HCT116 (cell line): ENCODE measurements around the gene TMEM235. TPM values are rescaled to one million over a fixed set of nuclear protein-coding genes. Genes with fewer than 3 reads are reported as not detected.

Experiments used
- ATAC-seq: fragments of 200-7000 bp; cut with Tn5 transposase; 2 replicates; pipeline ENCODE4 v1.9.1; 2020; ENCODE audit warnings: mild to moderate bottlenecking, moderate library complexity
- BruUV-seq: library from RNA; stranded (reverse); fragments of 400-500 nt; replicated peaks from 2 replicates; lab custom pipeline; 2021; lab: Mats Ljungman, UMichigan
- CTCF ChIA-PET: fragments of 300-600 bp; sonication (Branson Sonifier 250); formaldehyde crosslinking; loops from one replicate; lab custom pipeline; 2021; ENCODE audit warnings: antibody characterized with exemption; lab: Charles Lee
- POLR2A ChIA-PET: fragments of 300-600, 350-600 bp; sonication (Branson Sonifier 250); formaldehyde crosslinking; loops from one replicate; lab custom pipeline; 2021; ENCODE audit warnings: antibody characterized with exemption; lab: Charles Lee
- RAD21 ChIA-PET, 2 experiments: fragments of 300-600 bp; sonication (Branson Sonifier 250); formaldehyde crosslinking; loops; one replicate each; lab custom pipeline; 2023; ENCODE audit warnings: low total read pairs in 2 of 2; ENCODE audit not compliant: uncharacterized antibody in 2 of 2, unreplicated experiment in 2 of 2, low non-redundant PET in 1 of 2; lab: Charles Lee
- DNase-seq: peaks from one replicate; pipeline ENCODE4 v3.0.0-alpha.2; 2010; ENCODE audit warnings: low read depth, low spot score
- H2AFZ ChIP-seq: fragments of 200-600 bp; shearing (Covaris generic), sonication (generic); 2 replicates; pipeline ENCODE4 v1.6.1; 2017; ENCODE audit warnings: low read depth, mixed run types, mixed read lengths, antibody characterized with exemption, low read length; ENCODE audit not compliant: poor library complexity, severe bottlenecking
- H3K27ac ChIP-seq: 2 replicates; pipeline ENCODE4 v1.5.1; 2012; ENCODE audit warnings: low read depth, low read length
- H3K27me3 ChIP-seq: fragments of 200-600 bp; sonication (generic); 2 replicates; pipeline ENCODE4 v1.6.1; 2016; ENCODE audit warnings: mixed run types, low read length, mixed read lengths; ENCODE audit not compliant: insufficient read depth
- H3K36me3 ChIP-seq, 2 experiments: fragments of 200-500 bp in 1 of 2; fragments of 200-600 bp in 1 of 2; sonication (Bioruptor generic) in 1 of 2; sonication (generic) in 1 of 2; 2 replicates each; pipeline versions ENCODE4 v1.5.1 to v1.6.1; 2014 to 2016; ENCODE audit warnings: low read length in 2 of 2, inconsistent platforms in 1 of 2, mixed read lengths in 1 of 2, mixed run types in 1 of 2; ENCODE audit not compliant: insufficient read depth in 2 of 2, control insufficient read depth in 1 of 2
- H3K4me1 ChIP-seq, 2 experiments: fragments of 200-600 bp in 1 of 2; sonication (generic) in 1 of 2; 2 replicates each; pipeline versions ENCODE4 v1.5.1 to v1.6.1; 2012 to 2017; ENCODE audit warnings: low read length in 2 of 2, inconsistent platforms in 1 of 2, mild to moderate bottlenecking in 1 of 2, mixed read lengths in 1 of 2, mixed run types in 1 of 2, moderate library complexity in 1 of 2; ENCODE audit not compliant: insufficient read depth in 2 of 2, control insufficient read depth in 1 of 2
- H3K4me2 ChIP-seq: fragments of 200-600 bp; sonication (generic); 2 replicates; pipeline ENCODE4 v1.6.1; 2017; ENCODE audit warnings: mixed run types, low read length, mixed read lengths
- H3K4me3 ChIP-seq, 2 experiments: fragments of 200-600 bp in 1 of 2; sonication (generic) in 1 of 2; replicated peaks in 1 of 2; 2 replicates each; pipeline ENCODE4 v1.5.1; 2011 to 2016; ENCODE audit warnings: low read length in 2 of 2, control low read depth in 1 of 2, low read depth in 1 of 2, mild to moderate bottlenecking in 1 of 2, mixed read lengths in 1 of 2, mixed run types in 1 of 2
- H3K79me2 ChIP-seq: fragments of 200-600 bp; sonication (generic); 2 replicates; pipeline ENCODE4 v1.6.1; 2017; ENCODE audit warnings: mild to moderate bottlenecking, mixed run types, low read length, moderate library complexity, mixed read lengths; ENCODE audit not compliant: insufficient read depth
- H3K9ac ChIP-seq: fragments of 200-600 bp; sonication (generic); 2 replicates; pipeline ENCODE4 v1.6.1; 2016; ENCODE audit warnings: low read length, mixed read lengths
- H3K9me2 ChIP-seq: fragments of 200-600 bp; sonication (generic), shearing (Covaris generic); 2 replicates; pipeline ENCODE4 v1.6.1; 2017; ENCODE audit warnings: mixed run types, mild to moderate bottlenecking, moderate library complexity; ENCODE audit not compliant: insufficient read depth
- H3K9me3 ChIP-seq, 2 experiments: fragments of 200-500 bp in 1 of 2; fragments of 200-600 bp in 1 of 2; sonication (Bioruptor generic) in 1 of 2; sonication (generic) in 1 of 2; 2 replicates each; pipeline ENCODE4 v1.6.1; 2014 to 2017; ENCODE audit warnings: low read length in 2 of 2, mixed read lengths in 2 of 2, inconsistent platforms in 1 of 2, low read depth in 1 of 2, mild to moderate bottlenecking in 1 of 2, mixed run types in 1 of 2, moderate library complexity in 1 of 2; ENCODE audit not compliant: control insufficient read depth in 1 of 2, insufficient read depth in 1 of 2
- H4K20me1 ChIP-seq: fragments of 200-600 bp; sonication (generic), shearing (Covaris generic); 2 replicates; pipeline ENCODE4 v1.6.1; 2017; ENCODE audit warnings: mixed run types, mild to moderate bottlenecking, moderate library complexity; ENCODE audit not compliant: insufficient read depth
- CBX3 ChIP-seq: IDR thresholded peaks from 2 replicates; pipeline ENCODE4 v1.6.1; 2012; ENCODE audit warnings: low read depth
- CTCF ChIP-seq, 3 experiments: fragments of 200-600 bp in 1 of 3; sonication (generic) in 1 of 3; IDR thresholded peaks in 2 of 3; conservative IDR thresholded peaks in 1 of 3; 2 replicates each; pipeline ENCODE4 v1.5.1; 2012 to 2017; ENCODE audit warnings: low read depth in 2 of 3, low read length in 2 of 3, antibody characterized with exemption in 1 of 3, borderline replicate concordance in 1 of 3, control low read depth in 1 of 3, mild to moderate bottlenecking in 1 of 3, mixed read lengths in 1 of 3, mixed run types in 1 of 3, moderate library complexity in 1 of 3; ENCODE audit not compliant: insufficient read depth in 1 of 3
- EZH2 ChIP-seq: fragments of 200-600 bp; sonication (generic); IDR thresholded peaks from 2 replicates; pipeline ENCODE4 v1.6.1; 2017; ENCODE audit warnings: antibody characterized with exemption, mixed run types
- POLR2A ChIP-seq: IDR thresholded peaks from 2 replicates; pipeline ENCODE4 v1.7.0; 2011; ENCODE audit warnings: borderline replicate concordance; ENCODE audit not compliant: insufficient read depth, insufficient read length; ENCODE audit errors: extremely low read depth
- POLR2AphosphoS5 ChIP-seq: IDR thresholded peaks from 2 replicates; pipeline ENCODE4 v1.6.1; 2011; ENCODE audit warnings: mild to moderate bottlenecking, low read depth, low read length, moderate library complexity
- REST ChIP-seq: IDR thresholded peaks from 2 replicates; pipeline ENCODE4 v1.6.1; 2012; ENCODE audit warnings: low read depth
- SP1 ChIP-seq: IDR thresholded peaks from 2 replicates; pipeline ENCODE4 v1.6.1; 2012; ENCODE audit warnings: low read depth
- ZFX ChIP-seq: fragments of 450-650 bp; IDR thresholded peaks from 2 replicates; pipeline ENCODE4 v1.6.1; 2017
- ZNF274 ChIP-seq: fragments of 200-500 bp; sonication (Bioruptor generic); IDR thresholded peaks from 2 replicates; pipeline ENCODE4 v1.6.1; 2014; ENCODE audit warnings: mild to moderate bottlenecking, low read depth, low read length, inconsistent platforms
- intact Hi-C: fragments of 100-400 bp; cut with micrococcal nuclease; formaldehyde crosslinking; loops from 2 replicates; pipeline ENCODE4 v1.10.0; 2022
- total RNA-seq: library from RNA; stranded (reverse); gene quantifications from one replicate; pipeline ENCODE4 v1.2.1, GENCODE V29; 2021; ENCODE audit not compliant: unreplicated experiment
- TF ChIP-seq, protein P1 (sequence below): IDR thresholded peaks from 2 replicates; pipeline ENCODE4 v1.6.1; 2012

The TMEM235 gene
- total RNA-seq, 1 experiment from 2014 or later, result not detected

GRCh38 chr17:78225088-78225865 is 6.2 kb upstream of the TMEM235 start:
- CTCF ChIA-PET, result no interaction called here
- Histone ChIP-seq H3K27ac (no peak overlapping the region), H3K9ac (no peak overlapping the region), H4K20me1 (no peaks in the 10 kb centered on the region), H3K4me2 (no peak overlapping the region), H3K4me1 (no peaks in the 10 kb centered on the region), H3K27me3 (no peaks in the 10 kb centered on the region), H3K36me3 (peaks cover 36 to 38% of the 10 kb centered on the region in 2 experiments), H3K4me3 (no peak overlapping the region), H3K9me2 (no peaks in the 10 kb centered on the region), H3K79me2 (peaks cover 18% of the 10 kb centered on the region), H3K9me3 (no peaks in the 10 kb centered on the region), H2AFZ (no peak overlapping the region)
- peak; percentile 68 for TF ChIP-seq POLR2AphosphoS5
- no peak for TF ChIP-seq ZFX
- RAD21 ChIA-PET, result interaction anchor here in 1 of 2 experiments (1.7 kb wide), 1 partner anchor 39 kb away, joined by 3 read pairs; the partner anchor contains the start of gene TK1
- POLR2A ChIA-PET, result interaction anchor here (1.4 kb wide), 1 partner anchor 38 kb away, joined by 4 read pairs; the partner anchor contains the start of genes AFMID and TK1
- no TSS peak for BruUV-seq
- peak; percentile 7; the same call in 1 of the 2 replicates for ATAC-seq
- no peak for DNase-seq
- intact Hi-C loops, result no loop called here

DNA sequence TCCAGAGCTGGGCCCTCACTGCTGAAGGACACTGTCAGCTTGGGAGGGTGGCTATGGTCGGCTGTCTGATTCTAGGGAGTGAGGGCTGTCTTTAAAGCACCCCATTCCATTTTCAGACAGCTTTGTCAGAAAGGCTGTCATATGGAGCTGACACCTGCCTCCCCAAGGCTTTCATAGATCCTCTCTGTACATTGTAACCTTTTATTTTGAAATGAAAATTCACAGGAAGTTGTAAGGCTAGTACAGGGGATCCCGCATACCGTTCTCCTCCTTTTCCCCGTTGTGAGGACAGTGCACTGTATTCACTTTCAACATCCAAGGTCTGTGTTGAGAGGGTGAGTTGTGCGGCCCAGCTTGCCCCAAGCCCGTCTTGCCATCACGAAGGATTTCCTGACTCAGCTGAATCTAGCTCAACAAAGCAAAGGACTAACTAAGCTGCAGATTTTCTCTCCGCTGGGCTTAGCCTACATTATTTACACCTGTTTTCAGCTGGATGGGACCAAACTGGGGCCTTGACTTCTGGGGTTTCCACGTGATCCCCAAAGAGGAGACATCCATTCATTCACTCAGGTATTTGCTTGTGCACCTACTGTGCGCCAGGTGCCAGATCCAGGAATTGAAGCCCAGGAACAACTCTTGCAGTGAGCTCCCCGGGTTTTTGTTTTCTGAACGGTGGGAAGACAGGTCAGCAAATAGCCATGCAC is 5.2 kb upstream of the TMEM235 start:
- RAD21 ChIA-PET, result interaction anchor here in 1 of 2 experiments (1.7 kb wide), 1 partner anchor 40 kb away, joined by 3 read pairs; the partner anchor contains the start of gene TK1
- intact Hi-C loops, result no loop called here
- Histone ChIP-seq H3K36me3 (peaks cover 28 to 33% of the 10 kb centered on the region in 2 experiments), H3K4me1 (no peaks in the 10 kb centered on the region), H3K9ac (no peak overlapping the region), H4K20me1 (no peaks in the 10 kb centered on the region), H3K27ac (no peak overlapping the region), H3K27me3 (no peaks in the 10 kb centered on the region), H2AFZ (no peak overlapping the region), H3K9me2 (no peaks in the 10 kb centered on the region), H3K4me2 (no peak overlapping the region), H3K9me3 (no peaks in the 10 kb centered on the region), H3K79me2 (peaks cover 9% of the 10 kb centered on the region), H3K4me3 (no peak overlapping the region)
- DNase-seq (no peak), ATAC-seq (peak; percentile 24)
- CTCF ChIA-PET, result interaction anchor here (0.9 kb wide), 1 partner anchor 25 kb away, joined by 3 read pairs; no protein-coding TSS in a partner anchor
- no TSS peak for BruUV-seq
- POLR2A ChIA-PET, result interaction anchor here (0.8 to 1.8 kb wide), 3 partner anchors 25 to 39 kb away, joined by 3 to 6 read pairs (median 4); partner anchors contain the start of genes AFMID and TK1
- TF ChIP-seq CTCF (IDR thresholded peaks at IDR 0.05 in 2 of 3, conservative IDR thresholded peaks at IDR 0.05 in 1 of 3; ENCODE audit: borderline replicate concordance in 1 of 3, insufficient read depth in 1 of 3, low read depth in 2 of 3, low read length in 2 of 3), result no peak
- no peak for TF ChIP-seq CBX3
- no peak for TF ChIP-seq REST
- no peak for TF ChIP-seq EZH2
- TF ChIP-seq, protein P1, sequence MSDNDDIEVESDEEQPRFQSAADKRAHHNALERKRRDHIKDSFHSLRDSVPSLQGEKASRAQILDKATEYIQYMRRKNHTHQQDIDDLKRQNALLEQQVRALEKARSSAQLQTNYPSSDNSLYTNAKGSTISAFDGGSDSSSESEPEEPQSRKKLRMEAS, result no peak
- no peak for TF ChIP-seq ZNF274
- TF ChIP-seq POLR2A, result no peak
- no peak for TF ChIP-seq SP1
- TF ChIP-seq ZFX, result no peak
